ENCODE data around the gene PLA2G4F.

DNA sequence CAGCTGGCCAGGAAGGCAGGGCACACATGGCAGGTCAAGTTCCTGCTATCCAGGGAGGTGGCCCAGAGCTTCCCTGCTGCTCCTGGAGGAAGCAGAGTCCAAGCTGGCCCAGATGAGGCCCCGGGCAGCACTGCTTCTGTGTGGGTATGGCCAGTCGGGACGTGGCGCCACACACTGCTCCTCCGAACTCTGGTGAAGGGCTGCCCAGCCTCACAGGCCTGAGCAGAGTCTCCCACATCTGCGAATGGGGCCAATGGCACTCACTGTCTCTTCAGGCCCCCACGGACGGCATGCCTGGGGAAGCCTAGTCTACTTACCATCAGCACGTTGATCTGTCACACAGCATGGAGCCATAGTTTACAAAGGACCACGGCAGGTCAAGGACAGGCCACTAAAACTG, 2.5 kb upstream of the PLA2G4F start:
- TF ChIP-seq, protein P1, sequence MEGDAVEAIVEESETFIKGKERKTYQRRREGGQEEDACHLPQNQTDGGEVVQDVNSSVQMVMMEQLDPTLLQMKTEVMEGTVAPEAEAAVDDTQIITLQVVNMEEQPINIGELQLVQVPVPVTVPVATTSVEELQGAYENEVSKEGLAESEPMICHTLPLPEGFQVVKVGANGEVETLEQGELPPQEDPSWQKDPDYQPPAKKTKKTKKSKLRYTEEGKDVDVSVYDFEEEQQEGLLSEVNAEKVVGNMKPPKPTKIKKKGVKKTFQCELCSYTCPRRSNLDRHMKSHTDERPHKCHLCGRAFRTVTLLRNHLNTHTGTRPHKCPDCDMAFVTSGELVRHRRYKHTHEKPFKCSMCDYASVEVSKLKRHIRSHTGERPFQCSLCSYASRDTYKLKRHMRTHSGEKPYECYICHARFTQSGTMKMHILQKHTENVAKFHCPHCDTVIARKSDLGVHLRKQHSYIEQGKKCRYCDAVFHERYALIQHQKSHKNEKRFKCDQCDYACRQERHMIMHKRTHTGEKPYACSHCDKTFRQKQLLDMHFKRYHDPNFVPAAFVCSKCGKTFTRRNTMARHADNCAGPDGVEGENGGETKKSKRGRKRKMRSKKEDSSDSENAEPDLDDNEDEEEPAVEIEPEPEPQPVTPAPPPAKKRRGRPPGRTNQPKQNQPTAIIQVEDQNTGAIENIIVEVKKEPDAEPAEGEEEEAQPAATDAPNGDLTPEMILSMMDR (IDR thresholded peaks at IDR 0.05): no peak
- TF ChIP-seq POLR2AphosphoS5 (IDR thresholded peaks at IDR 0.05) (no peak), POLR2A (IDR thresholded peaks at IDR 0.05) (no peak), EP300 (IDR thresholded peaks at IDR 0.05) (no peak)
